Thyroid gland (tissue), 4 donors: Measurements from ENCODE around the gene ACTL10.

ENCODE experiments used
- CTCF ChIP-seq, 6 experiments: fragments of 200-600 bp in 3 of 6; fragments of 450-650 bp in 3 of 6; sonication (generic) in 3 of 6; IDR thresholded peaks; one replicate each; pipeline ENCODE4 v1.5.1; 2016 to 2019; ENCODE audit warnings: antibody characterized with exemption in 6 of 6, mild to moderate bottlenecking in 2 of 6, inconsistent platforms in 1 of 6, moderate library complexity in 1 of 6
- POLR2A ChIP-seq, 2 donors: fragments of 450-650 bp; IDR thresholded peaks; one replicate each; pipeline ENCODE4 v1.6.1; 2017; ENCODE audit warnings: antibody characterized with exemption in 2 of 2, mild to moderate bottlenecking in 2 of 2, moderate library complexity in 1 of 2

GRCh38 chr20:33710681-33711445 is 44.1 kb downstream of the ACTL10 start:
- TF ChIP-seq POLR2A (IDR thresholded peaks at IDR 0.05): no peak
- no peak for TF ChIP-seq CTCF (IDR thresholded peaks at IDR 0.05)
